Duodenal mucosa (tissue), 2 donors: ENCODE results near the gene CCDC73.
"Not testable (repeated sequence)": the region's sequence is repeated elsewhere in the genome, so short reads cannot be mapped to it uniquely, and the experiment has no call there.

Experiments used
- H3K27ac ChIP-seq: one replicate; pipeline ENCODE4 v1.7.0; 2013; ENCODE audit warnings: low read depth, low read length
- H3K27me3 ChIP-seq, 2 donors: one replicate each; pipeline ENCODE4 v1.7.0; 2013; ENCODE audit warnings: low read length in 2 of 2, control low read depth in 1 of 2; ENCODE audit not compliant: insufficient read depth in 2 of 2, control insufficient read depth in 1 of 2
- H3K36me3 ChIP-seq, 2 donors: one replicate each; pipeline ENCODE4 v1.7.0; 2013; ENCODE audit warnings: low read length in 2 of 2, control low read depth in 1 of 2; ENCODE audit not compliant: insufficient read depth in 2 of 2, control insufficient read depth in 1 of 2
- H3K4me1 ChIP-seq, 2 donors: one replicate each; pipeline ENCODE4 v1.7.0; 2013; ENCODE audit warnings: low read length in 2 of 2, control low read depth in 1 of 2; ENCODE audit not compliant: insufficient read depth in 2 of 2, control insufficient read depth in 1 of 2
- H3K4me3 ChIP-seq, 2 donors: one replicate each; pipeline ENCODE4 v1.7.0; 2013; ENCODE audit warnings: low read length in 2 of 2, low read depth in 1 of 2
- H3K9ac ChIP-seq, 2 donors: one replicate each; pipeline ENCODE4 v1.7.0; 2013; ENCODE audit warnings: low read length in 2 of 2, low read depth in 1 of 2
- H3K9me3 ChIP-seq, 2 donors: one replicate each; pipeline ENCODE4 v1.7.0; 2013; ENCODE audit warnings: low read length in 2 of 2, control low read depth in 1 of 2; ENCODE audit not compliant: control insufficient read depth in 1 of 2

The CCDC73 gene

GRCh38 chr11:32817181-32817851, 22.9 kb upstream of the CCDC73 start:
- Histone ChIP-seq H3K36me3 (no peaks in the 10 kb centered on the region), H3K4me1 (no peaks in the 10 kb centered on the region), H3K9ac (no peak overlapping the region), H3K27me3 (no peaks in the 10 kb centered on the region), H3K9me3 (no peaks in the 10 kb centered on the region), H3K27ac (no peak overlapping the region), H3K4me3 (no peak overlapping the region)

- Histone ChIP-seq H3K9me3 (no peaks in the 10 kb centered on the region), H3K4me1 (no peaks in the 10 kb centered on the region), H3K27ac (no peak overlapping the region), H3K36me3 (no peaks in the 10 kb centered on the region), H3K9ac (no peak overlapping the region), H3K27me3 (no peaks in the 10 kb centered on the region), H3K4me3 (no peak overlapping the region)
Measured at GRCh38 chr11:32809313-32809712, 14.9 kb upstream of the CCDC73 start.

DNA sequence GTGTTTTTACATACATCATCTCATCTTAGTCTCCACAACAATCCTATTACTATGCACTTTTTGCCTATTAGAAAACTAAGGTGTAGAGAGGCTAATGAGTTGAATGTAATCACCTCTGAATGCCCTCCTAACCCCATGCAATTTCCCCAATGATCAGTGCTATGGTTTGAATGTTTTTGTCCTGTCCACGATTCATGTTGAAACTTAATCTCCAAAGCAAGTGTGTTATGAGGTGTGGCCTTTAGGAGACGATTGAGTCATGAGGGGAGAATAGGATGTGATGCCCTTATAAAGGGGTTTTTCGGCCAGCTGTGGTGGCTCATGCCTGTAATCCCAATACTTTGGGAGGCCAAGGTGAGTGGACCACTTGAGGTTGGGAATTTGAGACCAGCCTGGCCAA, 2.0 kb upstream of the CCDC73 start:
- H3K27ac ChIP-seq, result no peak overlapping the region
- H3K27me3 ChIP-seq, result no peaks in the 10 kb centered on the region
- H3K9me3 ChIP-seq, result no peaks in the 10 kb centered on the region
- H3K4me1 ChIP-seq, result no peaks in the 10 kb centered on the region
- H3K4me3 ChIP-seq, result no peak overlapping the region
- no peak overlapping the region for H3K9ac ChIP-seq
- no peaks in the 10 kb centered on the region for H3K36me3 ChIP-seq

DNA sequence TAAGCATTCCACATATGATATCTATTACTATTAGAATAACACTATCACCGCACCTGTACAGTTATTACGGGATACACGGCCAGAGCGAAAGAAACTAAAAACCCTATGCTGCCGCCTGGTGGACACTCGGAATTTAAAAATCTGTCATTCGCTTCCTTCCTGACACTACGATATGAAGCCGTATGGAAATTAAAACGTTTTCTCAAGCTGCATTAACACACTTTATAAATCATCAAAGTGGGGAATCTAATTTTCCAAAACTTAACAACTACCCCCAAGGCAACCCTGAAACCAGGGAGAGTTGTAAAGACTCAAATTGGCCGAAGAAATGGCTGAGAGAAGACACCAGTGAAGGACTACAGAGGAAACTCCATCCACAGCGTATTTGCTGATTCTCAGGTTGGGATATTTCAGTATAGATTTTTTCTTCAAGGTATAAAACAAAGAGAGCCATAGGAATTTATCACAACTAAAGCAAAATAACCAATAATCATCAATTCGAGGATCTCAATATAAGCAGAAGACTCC, 1.4 kb downstream of the CCDC73 start:
- Histone ChIP-seq H3K4me1 (no peaks in the 10 kb centered on the region), H3K27ac (no peak overlapping the region), H3K9me3 (no peaks in the 10 kb centered on the region), H3K27me3 (no peaks in the 10 kb centered on the region), H3K36me3 (no peaks in the 10 kb centered on the region), H3K9ac (no peak overlapping the region), H3K4me3 (peak overlapping the region in 1 of 2 donors; percentile 43)

DNA sequence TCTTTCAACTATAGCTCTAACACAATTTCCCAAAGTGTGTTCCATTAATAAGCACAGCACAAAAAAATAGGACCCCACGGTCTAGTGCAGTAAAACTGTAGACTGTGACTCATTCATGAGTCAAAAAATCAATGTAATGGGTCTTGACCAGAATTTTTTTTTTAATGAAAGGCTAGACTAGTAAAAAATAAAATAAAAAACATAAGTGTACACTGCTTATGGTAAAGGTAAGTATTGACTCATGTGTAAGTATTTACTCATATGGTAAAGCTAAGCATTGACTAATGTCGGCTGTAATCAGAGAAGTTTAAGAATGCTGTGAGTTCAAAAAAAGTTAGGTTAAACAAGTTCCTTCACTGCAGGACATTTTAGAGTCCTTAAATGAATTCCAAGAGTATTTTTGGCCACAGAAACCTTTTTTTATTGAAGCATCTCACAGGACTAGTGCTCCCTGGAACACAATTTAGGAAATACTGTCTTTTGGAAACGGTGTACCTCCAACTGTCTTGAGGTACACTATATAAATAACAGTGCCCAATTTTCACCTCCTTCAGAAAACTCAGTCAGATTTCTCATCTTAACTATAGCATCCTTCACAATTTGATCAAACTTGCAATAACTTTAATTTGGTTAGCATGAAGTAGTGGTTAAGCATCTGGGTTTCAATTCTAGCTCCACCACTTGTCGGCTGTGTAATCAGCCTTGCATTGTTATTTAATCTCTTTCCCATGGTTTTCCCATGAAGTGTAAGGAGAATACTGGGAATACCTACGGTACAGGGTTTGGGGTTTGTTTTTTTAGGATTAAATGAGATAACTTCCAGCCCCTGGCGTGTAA, 2.1 kb downstream of the CCDC73 start:
- Histone ChIP-seq H3K9ac (no peak overlapping the region), H3K9me3 (no peaks in the 10 kb centered on the region), H3K27ac (no peak overlapping the region), H3K27me3 (no peaks in the 10 kb centered on the region), H3K4me1 (no peaks in the 10 kb centered on the region), H3K4me3 (no peak overlapping the region), H3K36me3 (no peaks in the 10 kb centered on the region)

GRCh38 chr11:32790916-32791315, 3.5 kb downstream of the CCDC73 start:
- Histone ChIP-seq H3K9me3 (no peaks in the 10 kb centered on the region), H3K36me3 (no peaks in the 10 kb centered on the region), H3K4me3 (no peak overlapping the region), H3K27me3 (no peaks in the 10 kb centered on the region), H3K27ac (no peak overlapping the region), H3K4me1 (no peaks in the 10 kb centered on the region), H3K9ac (no peak overlapping the region)

DNA sequence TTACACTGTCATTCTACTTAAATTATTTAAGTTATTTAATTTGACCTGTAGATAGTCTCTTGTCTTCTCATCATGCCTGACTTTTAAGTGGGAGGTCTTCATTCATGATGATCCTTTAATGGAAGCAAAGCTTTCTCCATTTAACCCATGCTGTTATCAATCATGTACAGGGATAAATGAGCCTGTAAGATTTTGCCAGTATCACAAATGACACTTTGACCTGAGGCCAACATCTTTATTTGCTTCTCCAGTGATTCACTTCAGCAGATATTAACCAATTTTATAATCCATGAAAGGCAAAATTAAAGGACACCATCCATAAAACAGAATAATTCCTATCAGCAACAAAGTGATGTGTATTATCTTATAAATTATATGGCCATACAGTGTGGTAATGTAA, 7.7 kb downstream of the CCDC73 start:
- Histone ChIP-seq H3K9me3 (no peaks in the 10 kb centered on the region), H3K27ac (no peak overlapping the region), H3K4me1 (no peaks in the 10 kb centered on the region), H3K9ac (no peak overlapping the region), H3K27me3 (no peaks in the 10 kb centered on the region), H3K4me3 (no peak overlapping the region), H3K36me3 (no peaks in the 10 kb centered on the region)

- Histone ChIP-seq H3K9me3 (no peaks in the 10 kb centered on the region), H3K27me3 (no peaks in the 10 kb centered on the region), H3K4me3 (no peak overlapping the region), H3K4me1 (no peaks in the 10 kb centered on the region), H3K27ac (no peak overlapping the region), H3K9ac (no peak overlapping the region), H3K36me3 (no peaks in the 10 kb centered on the region)
Measured at GRCh38 chr11:32785262-32785661, 9.2 kb downstream of the CCDC73 start.

- Histone ChIP-seq H3K4me3 (no peak overlapping the region), H3K9ac (no peak overlapping the region), H3K4me1 (no peaks in the 10 kb centered on the region), H3K27ac (no peak overlapping the region), H3K27me3 (no peaks in the 10 kb centered on the region), H3K36me3 (no peaks in the 10 kb centered on the region), H3K9me3 (no peaks in the 10 kb centered on the region)
Measured at GRCh38 chr11:32781721-32782120, 12.7 kb downstream of the CCDC73 start.

DNA sequence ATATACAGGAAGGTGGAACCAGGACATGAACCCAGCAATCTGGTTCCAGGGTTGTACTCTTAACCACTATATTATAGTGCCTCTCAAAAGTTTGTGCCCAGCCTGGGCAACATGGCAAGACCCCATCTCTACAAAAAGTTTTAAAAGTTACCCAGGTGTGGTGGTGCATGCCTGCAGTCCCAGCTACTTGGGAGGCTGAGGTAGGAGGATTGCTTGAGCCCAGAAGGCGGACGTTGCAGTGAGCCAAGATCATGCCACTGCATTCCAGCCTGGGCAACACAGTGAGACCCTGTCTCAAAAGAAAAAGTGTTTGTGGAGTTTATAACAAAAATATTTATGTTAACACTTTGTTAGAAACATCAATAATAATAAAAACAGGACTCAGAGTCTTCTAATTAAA, 13.6 kb downstream of the CCDC73 start:
- not testable (repeated sequence) for H3K27me3 ChIP-seq, H3K36me3 ChIP-seq, H3K27ac ChIP-seq, H3K4me1 ChIP-seq, H3K4me3 ChIP-seq, H3K9ac ChIP-seq, H3K9me3 ChIP-seq
